ENCODE measurements around the gene PWP2.
"Not testable (repeated sequence)": the region's sequence is repeated elsewhere in the genome, so short reads cannot be mapped to it uniquely, and the experiment has no call there.

PWP2 gene

DNA sequence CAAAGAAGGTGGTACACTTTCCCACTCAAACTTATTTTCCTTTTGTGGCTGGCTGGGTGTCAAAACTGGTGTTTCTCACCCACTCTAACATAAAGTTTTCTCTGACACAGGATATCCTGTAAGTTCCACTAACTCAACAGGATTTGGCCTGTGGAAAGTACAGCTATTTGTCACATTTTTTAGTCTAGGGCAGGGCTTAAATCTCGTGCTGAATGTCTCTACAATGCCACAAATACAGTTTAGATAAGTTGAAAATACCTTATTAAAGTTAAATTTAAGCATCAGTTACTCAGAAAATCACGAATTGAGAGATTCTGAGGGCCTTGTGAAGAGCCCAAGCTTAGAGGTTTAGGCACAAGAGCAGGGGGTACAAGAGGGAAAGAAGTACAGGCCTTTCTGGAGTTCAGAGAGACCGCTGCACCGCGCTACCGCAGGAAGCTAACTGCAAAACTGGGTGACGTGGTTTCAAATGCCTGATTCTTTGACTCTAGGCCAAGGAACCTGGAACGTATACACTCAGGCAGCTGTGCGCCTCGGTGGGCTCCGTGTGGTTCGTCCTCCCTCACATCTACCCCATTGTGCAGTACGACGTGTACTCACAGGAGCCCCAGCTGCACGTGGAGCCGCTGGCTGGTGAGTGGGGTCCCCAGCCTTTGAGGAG is 23.4 kb upstream of the PWP2 start:
- DNase-seq = peak; percentile 17

DNA sequence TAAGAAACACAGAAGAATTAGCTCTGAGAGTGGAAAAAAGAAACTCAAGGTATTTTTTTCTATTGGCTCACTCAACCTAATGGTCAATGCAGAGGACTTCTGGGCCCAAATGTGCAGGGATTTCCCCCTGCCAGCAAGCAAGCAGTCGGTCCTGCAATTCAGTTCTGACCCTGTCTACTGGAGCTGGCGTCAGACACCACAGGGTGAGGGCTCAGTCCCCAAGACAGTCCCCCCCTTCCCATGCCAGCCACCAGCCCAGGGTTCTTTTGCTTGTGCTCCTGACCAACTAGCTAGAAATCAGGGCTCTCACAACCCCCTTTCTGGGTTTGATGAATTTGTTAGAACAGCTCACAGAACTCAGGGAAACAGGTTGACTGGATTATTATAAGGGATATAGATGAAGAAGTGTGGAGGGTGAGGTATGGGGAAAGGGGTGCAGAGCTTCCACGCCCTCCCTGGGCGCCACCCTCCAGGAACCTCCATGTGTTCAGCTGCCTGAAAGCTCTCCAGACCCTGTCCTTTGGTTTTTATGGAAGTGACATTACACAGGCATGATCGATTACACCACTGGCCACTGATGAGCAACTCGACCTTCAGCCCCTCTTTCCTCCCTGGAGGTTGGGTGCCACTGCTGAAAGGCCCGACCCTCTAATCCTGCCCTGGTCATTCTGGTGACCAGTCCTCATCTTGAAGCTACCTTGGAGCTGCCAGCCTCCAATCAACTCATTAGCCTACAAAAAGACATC is 22.5 kb upstream of the PWP2 start:
- DNase-seq = no peak

DNA sequence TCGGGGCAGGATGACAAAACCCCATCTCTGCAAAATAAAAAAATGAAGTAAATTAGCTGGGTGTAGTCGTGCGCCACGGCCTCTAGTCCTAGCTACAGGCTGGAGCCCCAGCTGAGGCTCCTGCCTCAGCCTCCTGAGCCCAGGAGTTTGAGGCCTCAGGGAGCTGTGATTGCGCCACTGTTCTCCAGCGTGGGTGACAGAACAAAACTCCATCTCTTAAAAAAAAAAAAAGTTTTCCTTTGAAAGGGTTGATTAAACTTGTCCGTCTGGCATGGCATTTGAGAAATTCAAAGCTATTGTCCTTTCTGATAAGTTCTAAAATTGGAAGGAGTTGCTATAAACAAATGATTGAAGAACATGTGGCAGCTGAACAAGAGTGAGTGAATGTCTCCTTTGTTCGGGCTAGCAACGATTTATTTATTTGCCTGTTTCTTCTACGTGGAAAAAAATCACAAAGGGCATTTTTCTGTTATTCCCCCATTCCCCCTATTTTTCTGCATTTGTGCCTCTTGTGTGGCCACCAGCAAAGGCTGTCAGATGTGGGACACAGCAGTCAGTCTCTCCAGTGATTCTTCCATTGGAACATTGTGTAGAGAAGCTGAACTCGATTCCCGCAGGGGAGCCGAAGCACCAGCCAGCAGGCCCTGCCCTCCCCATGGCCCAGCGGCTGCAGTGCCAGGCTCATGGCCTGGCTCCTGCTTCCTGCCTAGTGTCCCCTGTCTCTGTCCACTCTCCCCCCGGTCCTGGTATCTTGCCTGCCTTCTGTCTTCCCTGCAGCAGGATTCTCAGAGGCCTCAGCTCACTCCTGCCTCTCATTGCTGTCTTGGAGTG is 21.5 kb upstream of the PWP2 start:
- no peak for DNase-seq

DNA sequence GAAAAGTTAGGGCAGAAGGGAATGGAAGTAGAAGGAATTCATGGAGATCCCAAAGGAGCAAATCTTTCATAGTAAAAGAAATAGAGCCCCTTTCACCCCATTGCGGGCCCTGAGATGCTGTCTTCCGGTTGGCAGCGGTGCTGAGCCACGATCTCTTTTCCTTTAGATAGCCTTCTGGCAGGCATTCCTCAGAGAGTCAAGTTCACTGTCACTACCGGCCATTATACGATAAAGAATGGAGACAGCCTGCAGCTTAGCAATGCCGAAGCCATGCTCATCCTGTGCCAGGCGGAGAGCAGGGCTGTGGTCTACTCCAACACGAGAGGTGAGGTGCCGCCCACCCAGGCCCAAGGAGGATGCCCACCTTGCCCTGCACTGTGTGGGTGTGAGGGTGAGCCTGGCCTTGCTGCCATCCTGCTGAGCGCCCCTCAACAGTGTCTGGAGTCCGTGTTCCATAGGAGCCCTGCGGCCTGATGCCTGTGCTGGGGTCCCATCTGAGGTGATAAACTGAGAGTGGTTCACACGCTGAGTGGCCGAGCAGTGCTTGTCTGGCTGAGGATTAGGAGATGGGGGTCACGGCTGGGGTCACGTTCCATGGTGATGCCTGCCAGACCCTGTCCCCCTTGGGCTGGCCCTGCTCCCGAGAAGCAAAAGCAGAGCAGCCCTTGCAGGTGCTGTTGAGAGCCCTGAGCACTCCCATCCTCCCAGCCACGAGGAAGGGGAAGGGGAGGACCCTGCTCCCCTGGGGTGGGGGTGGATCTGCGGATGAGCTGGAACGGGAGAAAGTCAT is 20.4 kb upstream of the PWP2 start:
- DNase-seq = no peak

DNA sequence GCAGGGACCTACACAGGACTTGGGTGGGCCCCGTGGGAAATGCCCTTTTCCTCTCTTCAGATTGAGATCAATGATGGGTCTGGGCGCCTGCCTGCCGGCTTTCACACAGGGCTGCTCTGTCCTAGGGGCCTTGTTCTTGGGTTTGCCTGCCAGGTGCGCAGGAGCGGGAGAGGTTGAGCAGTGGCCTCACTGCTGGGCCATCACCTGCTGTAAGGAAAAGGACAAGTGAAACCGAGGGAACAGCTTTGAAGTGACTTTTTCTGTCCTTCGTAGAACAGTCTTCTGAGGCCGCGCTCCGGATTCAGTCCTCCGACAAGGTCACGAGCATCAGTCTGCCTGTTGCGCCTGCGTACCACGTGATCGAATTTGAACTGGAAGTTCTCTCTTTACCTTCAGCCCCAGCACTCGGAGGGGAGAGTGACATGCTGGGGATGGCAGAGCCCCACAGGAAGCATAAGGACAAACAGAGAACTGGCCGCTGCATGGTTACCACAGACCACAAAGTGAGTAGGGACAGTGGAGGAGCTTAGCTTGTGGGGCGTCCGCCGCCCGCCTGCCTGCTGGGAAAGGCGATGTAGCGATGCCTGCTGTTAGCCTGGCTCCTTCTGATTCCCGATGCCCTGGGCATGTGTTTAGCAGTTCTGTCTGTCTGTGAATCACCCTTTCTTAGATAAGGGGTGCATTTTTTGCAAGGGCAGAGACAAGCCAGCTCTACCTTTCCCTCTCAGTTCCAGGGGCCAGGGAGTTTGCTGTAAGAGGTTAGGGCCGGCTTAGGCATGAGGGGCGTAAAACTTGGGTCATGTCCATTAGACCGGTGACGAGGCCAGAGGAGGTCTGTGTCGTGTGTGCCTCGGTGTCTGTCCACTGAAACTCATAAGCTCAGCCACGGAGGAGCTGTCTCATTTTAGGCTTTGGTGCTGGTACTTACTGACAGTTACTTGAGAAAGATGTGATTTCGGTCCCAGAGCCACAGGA is 19.5 kb upstream of the PWP2 start:
- DNase-seq = peak; percentile 67

DNA sequence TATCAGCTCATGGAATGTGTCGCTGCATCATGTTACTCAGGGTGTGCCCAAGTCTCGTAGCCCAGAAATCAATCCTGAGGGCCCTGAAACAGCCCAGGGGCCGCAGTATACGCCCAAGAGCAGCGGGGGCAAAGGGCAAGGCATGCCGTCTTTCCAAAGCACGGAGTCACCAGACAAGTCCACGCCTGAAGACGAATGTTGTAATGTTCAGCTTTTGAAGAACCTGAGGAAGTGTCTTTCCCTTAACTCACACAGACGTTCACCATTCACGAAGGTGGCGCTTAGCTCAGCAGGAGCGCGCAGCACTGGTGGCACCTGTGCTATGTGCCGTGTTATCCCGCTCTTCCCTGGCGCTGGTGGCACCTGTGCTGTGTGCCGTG is 18.8 kb upstream of the PWP2 start:
- DNase-seq = no peak

DNA sequence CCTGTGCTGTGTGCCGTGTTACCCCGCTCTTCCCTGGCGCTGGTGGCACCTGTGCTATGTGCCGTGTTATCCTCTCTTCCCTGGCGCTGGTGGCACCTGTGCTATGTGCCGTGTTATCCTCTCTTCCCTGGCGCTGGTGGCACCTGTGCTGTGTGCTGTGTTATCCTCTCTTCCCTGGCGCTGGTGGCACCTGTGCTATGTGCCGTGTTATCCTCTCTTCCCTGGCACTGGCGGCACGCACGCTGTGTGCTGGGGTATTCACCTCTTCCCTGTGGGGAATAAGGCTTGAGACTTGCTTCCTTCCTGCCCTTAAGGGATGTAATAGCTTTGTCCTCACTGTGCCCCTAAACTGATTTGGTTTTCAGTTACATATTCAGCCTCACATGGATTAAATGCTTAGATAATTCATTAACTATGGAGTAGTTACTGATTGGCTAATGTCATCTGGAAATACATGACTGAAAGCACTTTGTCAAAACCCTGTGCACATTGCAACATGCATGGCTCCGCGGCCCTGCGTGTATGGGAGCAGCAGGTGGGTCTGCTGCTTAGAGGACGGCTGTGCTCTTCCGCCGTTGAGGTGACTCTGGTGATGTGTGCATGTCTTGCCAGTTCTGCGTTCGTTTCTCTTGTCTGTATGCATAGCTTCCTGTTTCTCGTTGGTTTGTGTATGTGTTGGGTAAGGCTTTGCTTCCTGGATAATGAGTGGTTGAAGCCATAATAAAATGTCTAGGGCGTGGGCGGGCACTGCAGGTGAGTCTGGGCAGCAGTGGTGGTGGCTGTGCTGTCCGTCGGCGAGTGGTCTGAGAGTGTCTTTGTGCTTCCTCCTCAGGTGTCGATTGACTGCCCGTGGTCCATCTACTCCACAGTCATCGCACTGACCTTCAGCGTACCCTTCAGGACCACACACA is 17.9 kb upstream of the PWP2 start:
- DNase-seq = peak; percentile 26

DNA sequence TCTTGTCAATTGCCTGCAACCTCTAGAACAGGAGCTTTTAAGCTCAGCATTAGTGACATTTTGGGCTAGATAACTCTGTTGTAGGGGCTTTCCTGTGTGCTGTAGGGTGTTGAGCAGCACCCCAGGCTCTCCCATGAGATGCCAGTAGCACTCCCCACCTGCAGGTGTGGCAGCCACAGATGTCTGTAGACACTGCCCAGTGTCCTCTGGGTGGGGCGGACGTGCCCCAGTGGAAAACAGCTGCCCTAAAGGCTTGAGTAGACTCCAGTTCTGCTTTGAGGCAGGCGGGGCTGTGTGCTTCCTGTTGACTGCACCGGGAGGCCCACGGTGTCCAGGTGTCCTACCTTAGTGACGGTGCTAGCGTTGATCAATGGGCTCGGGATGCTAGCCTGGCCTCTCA is 16.9 kb upstream of the PWP2 start:
- no peak for DNase-seq

DNA sequence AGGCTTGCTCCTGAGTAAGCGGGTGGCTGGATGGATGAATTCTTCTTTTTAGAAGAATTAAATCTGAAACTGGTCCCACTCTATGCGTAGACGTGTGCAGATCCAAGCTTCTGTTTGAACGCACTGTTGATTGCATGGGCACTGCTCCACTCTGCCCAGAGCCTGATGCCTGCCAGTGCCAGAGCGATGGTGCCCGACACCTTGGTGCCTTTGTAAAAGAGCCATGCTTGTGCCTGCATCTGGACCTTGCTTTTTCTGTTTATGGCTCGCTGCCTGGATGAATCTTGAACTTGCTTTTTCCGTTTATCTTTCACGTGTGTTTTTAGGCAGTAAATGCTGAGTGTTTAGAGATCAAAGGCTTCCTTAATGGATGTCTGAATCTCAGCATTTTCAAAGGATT is 15.0 kb upstream of the PWP2 start:
- no peak for DNase-seq

DNA sequence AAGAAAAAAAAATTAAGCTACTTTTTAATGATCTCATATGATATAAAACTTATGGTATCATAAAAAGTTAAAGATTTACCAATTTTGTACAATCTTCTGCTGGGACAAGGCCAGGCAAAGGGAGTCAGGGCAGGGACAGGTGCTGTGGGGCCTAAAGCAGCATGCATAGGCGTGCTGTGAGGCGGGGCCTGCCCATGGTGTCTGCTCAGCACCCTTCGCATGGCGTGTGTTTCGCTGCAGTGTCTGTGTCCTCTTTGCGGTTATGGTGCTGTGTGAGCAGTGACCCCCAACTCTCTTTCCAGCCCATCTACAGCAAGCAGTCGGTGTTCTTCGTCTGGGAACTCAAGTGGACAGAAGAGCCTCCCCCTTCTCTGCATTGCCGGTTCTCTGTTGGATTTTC is 13.4 kb upstream of the PWP2 start:
- no peak for DNase-seq

DNA sequence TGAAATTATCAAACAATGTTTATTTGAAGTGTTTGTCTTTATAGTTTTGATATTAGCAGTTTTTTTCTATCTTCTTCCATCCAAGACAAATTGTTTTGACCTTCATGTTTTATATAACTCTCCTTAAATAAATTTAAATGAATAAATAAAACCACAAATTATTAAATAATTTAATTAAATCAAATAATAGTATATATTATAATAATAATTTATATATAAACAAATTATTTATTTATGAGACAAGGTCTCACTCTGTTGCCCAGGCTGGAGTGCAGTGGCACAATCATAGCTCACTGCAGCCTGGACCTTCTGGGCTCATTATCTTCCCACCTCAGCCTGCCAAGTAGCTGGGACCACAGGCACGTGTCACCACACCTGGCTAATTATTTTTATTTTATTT is 12.4 kb upstream of the PWP2 start:
- no peak for DNase-seq

DNA sequence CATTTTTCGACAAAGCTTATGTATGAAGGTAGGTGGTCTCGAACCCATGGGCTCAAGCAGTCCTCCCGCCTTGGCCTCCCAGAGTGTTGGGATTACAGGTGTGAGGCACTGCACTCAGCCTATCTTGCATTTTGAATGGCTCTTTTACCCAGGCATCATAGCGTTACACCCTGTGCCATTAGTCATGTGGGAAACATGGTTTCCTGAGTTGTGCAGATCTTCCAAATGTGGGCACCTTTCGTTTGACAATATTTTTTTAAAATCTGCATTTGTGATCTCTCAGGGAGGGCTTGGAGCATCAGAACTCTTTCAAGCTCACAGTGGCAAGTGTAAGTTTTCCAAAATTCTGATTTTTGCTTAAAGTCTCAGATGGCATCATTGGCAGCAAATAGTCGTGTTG is 8.7 kb upstream of the PWP2 start:
- not testable (repeated sequence) for DNase-seq

DNA sequence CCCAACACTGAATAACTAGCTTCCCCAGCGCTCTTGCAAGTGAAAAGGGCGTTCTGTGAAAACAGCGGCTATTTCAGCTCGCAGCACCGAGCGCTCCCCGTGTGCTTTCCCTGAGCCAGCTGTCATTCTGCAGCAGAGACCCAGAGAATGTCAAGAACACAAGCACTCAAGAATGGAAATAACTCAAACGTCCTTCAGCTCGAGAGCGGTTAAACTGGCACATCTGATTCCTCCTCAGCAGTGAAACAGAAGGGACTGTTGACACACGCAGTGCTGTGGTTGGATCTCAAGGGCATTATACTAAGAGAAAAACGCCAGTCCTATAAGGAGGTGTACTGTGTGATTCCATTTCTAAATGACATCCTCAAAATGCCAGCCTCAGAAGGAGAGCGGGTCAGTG is 8.2 kb upstream of the PWP2 start:
- DNase-seq = not testable (repeated sequence)

DNA sequence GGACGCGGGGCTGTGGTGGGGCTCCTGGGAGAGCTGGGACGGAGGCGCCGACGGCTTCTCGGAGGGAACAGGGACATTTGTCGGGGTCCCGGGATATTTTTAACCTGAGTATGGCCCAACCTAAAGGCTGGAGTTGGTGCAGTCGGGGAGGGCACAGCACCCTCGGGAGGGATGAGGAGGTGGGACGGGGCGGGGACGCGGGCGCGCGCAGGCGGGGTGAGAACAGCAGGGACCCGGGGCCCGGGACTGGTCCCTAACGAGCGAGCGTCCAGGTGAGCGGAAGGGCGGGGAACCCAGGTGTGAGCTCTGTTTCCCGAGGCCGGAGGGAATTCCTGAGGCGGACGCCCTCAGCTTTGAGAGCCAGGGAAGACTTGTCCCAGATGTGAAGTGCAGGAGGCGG is 390 bp downstream of the PWP2 start:
- not testable (repeated sequence) for DNase-seq

DNA sequence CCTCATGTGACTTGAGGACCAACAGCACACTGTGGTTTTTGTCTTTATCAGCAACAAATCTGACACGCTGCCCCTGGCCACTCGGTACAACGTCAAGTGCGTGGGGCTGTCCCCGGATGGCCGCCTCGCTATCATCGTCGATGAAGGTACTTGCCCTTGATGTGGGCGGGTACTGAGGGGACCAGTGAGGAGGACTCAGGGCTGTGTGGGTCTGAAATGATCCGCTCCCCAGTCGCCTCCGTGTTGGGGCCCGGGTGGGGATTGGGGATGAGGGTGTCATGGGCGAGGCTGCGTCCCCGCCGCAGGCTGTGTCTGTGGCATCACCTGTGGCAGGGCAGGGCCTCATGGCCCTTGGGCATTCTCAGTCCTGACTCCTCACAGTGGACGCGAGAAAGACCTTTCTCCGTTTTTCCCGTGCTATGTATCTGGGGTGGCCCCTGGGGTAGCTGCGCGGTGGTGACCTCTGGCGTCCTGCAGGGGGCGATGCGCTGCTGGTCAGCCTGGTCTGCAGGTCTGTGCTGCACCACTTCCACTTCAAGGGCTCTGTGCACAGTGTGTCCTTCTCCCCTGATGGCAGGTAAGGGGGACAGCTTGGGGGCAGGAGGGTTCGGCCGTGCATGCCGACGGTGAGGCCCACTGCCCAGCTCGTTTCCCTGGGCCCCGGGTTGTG is 6.6 kb downstream of the PWP2 start:
- not testable (repeated sequence) for DNase-seq

DNA sequence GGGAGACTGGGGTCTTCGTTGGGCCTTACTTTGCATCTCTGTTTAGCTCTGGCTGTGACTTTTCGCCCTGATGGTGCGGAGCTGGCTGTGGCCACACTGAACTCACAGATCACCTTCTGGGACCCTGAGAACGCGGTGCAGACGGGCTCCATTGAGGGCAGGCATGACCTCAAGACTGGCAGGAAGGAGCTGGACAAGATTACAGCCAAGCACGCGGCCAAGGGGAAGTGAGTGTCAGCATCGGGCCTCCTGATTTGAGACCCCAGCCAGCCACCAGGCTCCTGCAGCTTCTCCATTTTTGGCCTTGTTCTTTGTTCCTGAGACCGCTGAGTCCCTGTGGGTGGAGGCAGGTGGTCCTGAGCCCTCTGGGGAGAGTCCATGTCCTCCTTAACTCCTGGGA is 14.9 kb downstream of the PWP2 start:
- not testable (repeated sequence) for DNase-seq

DNA sequence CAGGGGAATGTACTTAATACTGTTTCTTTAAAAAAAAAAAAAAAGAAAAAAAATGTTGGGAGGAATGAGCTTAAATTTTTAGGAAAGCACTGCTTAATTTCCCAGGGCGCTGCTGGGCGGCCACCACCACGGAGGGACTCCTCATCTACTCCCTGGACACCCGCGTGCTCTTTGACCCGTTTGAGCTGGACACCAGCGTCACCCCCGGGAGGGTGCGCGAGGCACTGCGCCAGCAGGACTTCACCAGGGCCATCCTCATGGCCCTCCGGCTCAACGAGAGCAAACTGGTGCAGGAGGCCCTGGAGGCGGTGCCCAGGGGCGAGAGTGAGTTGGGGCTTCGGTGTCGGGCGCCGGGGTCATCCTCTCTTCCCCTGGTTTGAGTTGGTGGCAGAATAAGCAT is 20.6 kb downstream of the PWP2 start:
- not testable (repeated sequence) for DNase-seq

DNA sequence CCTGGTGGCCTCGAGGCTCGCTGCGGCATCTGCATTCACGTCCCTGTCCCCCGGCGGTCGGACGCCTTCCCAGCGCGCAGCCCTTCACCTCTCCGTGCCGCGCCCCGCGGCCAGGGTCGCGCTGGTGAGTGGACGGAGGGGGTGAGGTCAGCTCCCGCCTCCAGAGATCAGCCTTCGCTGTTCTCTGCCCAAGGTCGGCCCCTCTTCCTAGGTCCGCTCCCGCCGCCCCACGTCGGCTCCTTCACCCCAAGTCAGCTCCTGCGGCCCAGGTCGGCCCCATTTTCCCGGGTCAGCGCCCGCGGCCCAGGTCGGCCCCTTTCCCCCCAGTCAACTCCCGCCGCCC is 26.5 kb downstream of the PWP2 start:
- DNase-seq = not testable (repeated sequence)

DNA sequence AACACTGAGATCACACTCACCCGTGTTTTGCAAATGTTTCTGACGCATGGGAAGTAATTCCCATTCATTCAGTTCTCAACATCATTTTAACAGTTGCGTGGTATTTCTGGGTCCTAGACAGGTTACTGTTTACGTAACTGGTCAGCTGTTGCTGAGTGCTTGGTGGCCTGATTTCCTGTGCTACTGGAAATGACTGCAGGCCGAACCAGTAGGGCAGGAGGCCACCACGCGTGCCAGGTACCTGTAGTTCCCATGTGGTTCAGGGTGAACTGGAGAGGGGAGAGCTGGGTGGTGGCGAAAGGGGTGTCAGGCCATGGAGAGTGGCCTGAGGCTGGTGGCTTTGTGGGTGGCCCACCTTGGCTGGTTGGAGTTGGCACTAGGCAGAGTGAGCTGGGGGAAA is 27.5 kb downstream of the PWP2 start:
- DNase-seq = not testable (repeated sequence)

DNA sequence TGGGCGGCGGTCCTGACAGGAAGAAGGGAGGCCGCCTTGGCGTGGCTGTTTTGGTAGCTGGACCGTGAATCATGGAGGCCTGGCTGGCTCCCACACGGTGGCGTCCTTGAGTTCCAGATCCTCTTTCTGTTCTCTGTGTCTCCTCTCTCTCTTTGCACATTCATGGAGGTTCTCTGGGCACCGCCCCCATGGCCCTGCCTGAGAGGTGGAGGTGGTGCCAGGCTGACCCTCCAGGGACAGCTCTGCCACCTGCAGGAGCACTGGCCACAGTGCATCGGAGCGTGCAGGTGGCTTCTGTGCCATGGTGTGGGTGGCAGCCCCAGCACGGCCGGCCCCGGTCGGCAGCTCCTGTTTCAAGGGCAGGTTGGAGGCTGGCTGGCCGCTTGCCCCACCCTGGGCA is 30.8 kb downstream of the PWP2 start:
- DNase-seq = not testable (repeated sequence)

Data from hematopoietic multipotent progenitor cell treated with erythropoietin and hydrocortisone succinate and interleukin-3 and kit ligand, for 6 days (in vitro differentiated cells).